ENCODE data around the gene NPTX1. TPM values are rescaled to one million over a fixed set of nuclear protein-coding genes. Genes with fewer than 3 reads are reported as not detected.

Gene NPTX1
- total and polyA plus RNA-seq, 2 experiments from 2014 or later: not detected

GRCh38 chr17:80476877-80477646 is 655 bp upstream of the NPTX1 start:
- Histone ChIP-seq H3K4me3 (peak overlapping the region; percentile 14), H3K9me3 (ENCODE audit: low read depth) (no peaks in the 10 kb centered on the region)
- DNase-seq (ENCODE audit: low read depth in 1 of 2, low spot score in 1 of 2): no peak

GRCh38 chr17:80474961-80475909 is 1.2 kb downstream of the NPTX1 start:
- Histone ChIP-seq H3K9me3 (ENCODE audit: low read depth) (no peaks in the 10 kb centered on the region), H3K4me1 (ENCODE audit: low read depth) (peaks cover 3% of the 10 kb centered on the region), H3K36me3 (no peaks in the 10 kb centered on the region), H3K4me3 (peak overlapping the region; percentile 20), H3K27ac (no peak overlapping the region), H3K27me3 (peaks cover 100% of the 10 kb centered on the region)
- DNase-seq (ENCODE audit: low read depth in 1 of 2, low spot score in 1 of 2): no peak
- no peak for TF ChIP-seq CTCF (IDR thresholded peaks at IDR 0.05; ENCODE audit: low read depth, low read length)

More at GRCh38 chr17:80476877-80477646, 655 bp upstream of the NPTX1 start:
- Histone ChIP-seq H3K4me1 (ENCODE audit: low read depth) (peaks cover 3% of the 10 kb centered on the region), H3K27me3 (peaks cover 100% of the 10 kb centered on the region), H3K36me3 (no peaks in the 10 kb centered on the region), H3K27ac (no peak overlapping the region)
- TF ChIP-seq CTCF (IDR thresholded peaks at IDR 0.05; ENCODE audit: low read depth, low read length): no peak

- Histone ChIP-seq H3K4me3 (no peak overlapping the region), H3K27me3 (peaks cover 100% of the 10 kb centered on the region), H3K36me3 (no peaks in the 10 kb centered on the region), H3K4me1 (ENCODE audit: low read depth) (peaks cover 3% of the 10 kb centered on the region), H3K27ac (no peak overlapping the region), H3K9me3 (ENCODE audit: low read depth) (no peaks in the 10 kb centered on the region)
- peak in 1 of 2 donors; percentile 21 for DNase-seq (ENCODE audit: low read depth in 1 of 2, low spot score in 1 of 2)
- peak; percentile 5 for TF ChIP-seq CTCF (IDR thresholded peaks at IDR 0.05; ENCODE audit: low read depth, low read length)
These were observed 2.0 kb downstream of the NPTX1 start for GRCh38 chr17:80474231-80474960.

- H3K27ac ChIP-seq: no peak overlapping the region
- TF ChIP-seq CTCF (IDR thresholded peaks at IDR 0.05; ENCODE audit: low read depth, low read length): no peak
- H3K4me3 ChIP-seq: no peak overlapping the region
- H3K9me3 ChIP-seq (ENCODE audit: low read depth): no peaks in the 10 kb centered on the region
- H3K27me3 ChIP-seq: peaks cover 100% of the 10 kb centered on the region
- no peaks in the 10 kb centered on the region for H3K36me3 ChIP-seq
- H3K4me1 ChIP-seq (ENCODE audit: low read depth): peaks cover 3% of the 10 kb centered on the region
- no peak for DNase-seq (ENCODE audit: low read depth in 1 of 2, low spot score in 1 of 2)
These were observed 2.7 kb downstream of the NPTX1 start for GRCh38 chr17:80473701-80474100.

GRCh38 chr17:80472996-80473395 is 3.4 kb downstream of the NPTX1 start:
- TF ChIP-seq CTCF (IDR thresholded peaks at IDR 0.05; ENCODE audit: low read depth, low read length): no peak
- no peaks in the 10 kb centered on the region for H3K9me3 ChIP-seq (ENCODE audit: low read depth)
- H3K4me1 ChIP-seq (ENCODE audit: low read depth): peaks cover 3% of the 10 kb centered on the region

More at GRCh38 chr17:80472996-80473395, 3.4 kb downstream of the NPTX1 start:
- Histone ChIP-seq H3K4me3 (no peak overlapping the region), H3K27ac (no peak overlapping the region), H3K36me3 (no peaks in the 10 kb centered on the region), H3K27me3 (peaks cover 100% of the 10 kb centered on the region)
- no peak for DNase-seq (ENCODE audit: low read depth in 1 of 2, low spot score in 1 of 2)

All from cardiac muscle cell (in vitro differentiated cells and primary cell).